Loucy (cell line): ENCODE data around the gene VPS51.
A peak's percentile ranks its signal among the peaks of the same experiment; 100 is the strongest.
"Not testable (repeated sequence)": the region's sequence is repeated elsewhere in the genome, so short reads cannot be mapped to it uniquely, and the experiment has no call there.

Experiments used
- H2AFZ ChIP-seq: fragments of 200-600 bp; sonication (generic); 2 replicates; pipeline ENCODE4 v1.6.0; 2016; ENCODE audit warnings: antibody characterized with exemption, mild to moderate bottlenecking, low read length, moderate library complexity
- H3F3A ChIP-seq: fragments of 200-600 bp; 2 replicates; pipeline ENCODE4 v1.6.0; 2016; ENCODE audit warnings: antibody characterized with exemption, low read depth, mild to moderate bottlenecking
- H3K27me3 ChIP-seq: fragments of 200-600 bp; sonication (generic); 2 replicates; pipeline ENCODE4 v1.6.1; 2014; ENCODE audit warnings: low read length, mild to moderate bottlenecking; ENCODE audit not compliant: insufficient read depth, poor library complexity, severe bottlenecking
- H3K36me3 ChIP-seq: fragments of 200-600 bp; sonication (generic); 2 replicates; pipeline ENCODE4 v1.6.1; 2016; ENCODE audit warnings: low read length; ENCODE audit not compliant: insufficient read depth
- H3K4me1 ChIP-seq: fragments of 200-600 bp; sonication (generic); 2 replicates; pipeline ENCODE4 v1.5.1; 2014; ENCODE audit warnings: low read length, mild to moderate bottlenecking; ENCODE audit not compliant: insufficient read depth, poor library complexity, severe bottlenecking
- H3K4me2 ChIP-seq: fragments of 200-600 bp; sonication (generic); 2 replicates; pipeline ENCODE4 v1.6.0; 2014; ENCODE audit warnings: antibody characterized with exemption, low read length, low read depth, mild to moderate bottlenecking; ENCODE audit not compliant: poor library complexity, severe bottlenecking
- H3K4me3 ChIP-seq: fragments of 200-600 bp; sonication (generic); 2 replicates; pipeline ENCODE4 v1.5.1; 2014; ENCODE audit warnings: low read length, mild to moderate bottlenecking, mixed read lengths; ENCODE audit not compliant: poor library complexity, severe bottlenecking
- H3K79me2 ChIP-seq: fragments of 200-600 bp; sonication (generic); 2 replicates; pipeline ENCODE4 v1.6.1; 2014; ENCODE audit warnings: low read length; ENCODE audit not compliant: insufficient read depth
- H3K9ac ChIP-seq: fragments of 200-600 bp; sonication (generic); 2 replicates; pipeline ENCODE4 v1.6.0; 2014; ENCODE audit warnings: mild to moderate bottlenecking, low read depth, low read length, moderate library complexity; ENCODE audit not compliant: poor library complexity, severe bottlenecking
- H3K9me2 ChIP-seq: fragments of 200-600 bp; sonication (generic); replicated peaks from 2 replicates; pipeline ENCODE4 v1.6.1; 2016; ENCODE audit warnings: low read depth, low read length, mixed read lengths
- H3K9me3 ChIP-seq: fragments of 200-600 bp; sonication (generic); 2 replicates; pipeline ENCODE4 v1.6.1; 2014; ENCODE audit warnings: mild to moderate bottlenecking, antibody characterized with exemption, low read length, low read depth; ENCODE audit not compliant: insufficient read depth
- H4K20me1 ChIP-seq: fragments of 200-600 bp; sonication (generic); 2 replicates; pipeline ENCODE4 v1.6.0; 2014; ENCODE audit warnings: antibody characterized with exemption, low read length, mild to moderate bottlenecking; ENCODE audit not compliant: insufficient read depth, poor library complexity, severe bottlenecking
- EZH2phosphoT487 ChIP-seq: fragments of 200-600 bp; IDR thresholded peaks from 2 replicates; pipeline ENCODE4 v1.6.1; 2018; ENCODE audit warnings: antibody characterized with exemption, mild to moderate bottlenecking, moderate library complexity, borderline replicate concordance
- TF ChIP-seq, protein P1 (sequence below): fragments of 200-600 bp; sonication (generic); conservative IDR thresholded peaks from 2 replicates; pipeline ENCODE4 v1.5.1; 2014; ENCODE audit warnings: mild to moderate bottlenecking, antibody characterized with exemption, low read length

VPS51 gene

DNA sequence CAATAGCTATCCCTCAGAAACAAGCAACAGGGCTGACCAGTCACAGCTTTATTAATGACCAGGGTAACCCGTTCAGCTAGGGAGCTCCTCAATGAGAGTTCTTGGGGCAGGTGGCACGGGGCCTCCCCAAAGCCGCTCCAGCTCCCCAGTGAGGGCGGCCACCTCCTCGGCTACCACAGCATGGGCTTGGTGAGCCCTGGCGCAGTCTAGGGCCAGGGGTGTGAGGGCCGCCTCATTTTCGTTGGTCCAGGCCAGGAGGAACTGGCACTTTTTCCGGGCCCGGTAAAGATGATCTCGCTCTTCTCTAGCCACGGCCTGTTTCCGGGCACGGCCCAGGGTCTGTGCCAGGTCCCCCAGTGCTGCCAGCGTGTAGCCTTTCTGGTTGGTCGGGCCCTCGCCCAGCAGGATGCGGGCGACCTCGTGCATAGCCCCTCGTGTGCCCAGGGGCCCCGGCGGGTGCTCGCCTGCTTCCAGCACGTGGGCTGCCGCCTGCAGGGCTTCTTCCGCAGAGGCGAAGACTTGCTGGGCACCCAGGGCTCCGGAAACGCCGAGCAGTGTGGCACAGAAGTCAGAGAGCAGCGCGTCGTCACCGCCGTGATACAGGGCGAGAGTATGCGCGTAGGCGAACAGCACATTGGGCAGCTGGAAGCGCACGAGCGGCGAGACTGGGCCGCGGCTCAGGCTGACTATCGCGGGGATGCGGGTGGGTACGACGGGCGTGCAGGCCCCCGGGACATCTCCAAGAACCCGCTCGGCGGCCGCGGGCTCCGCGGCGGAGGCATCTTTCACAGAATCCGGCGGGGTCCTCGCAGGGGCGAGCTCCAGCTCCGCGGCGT lies 20.6 kb downstream of the VPS51 start:
- Histone ChIP-seq H3K4me2 (peak overlapping the region; percentile 82), H3K9me3 (no peaks in the 10 kb centered on the region), H2AFZ (no peak overlapping the region), H3K9me2 (no peaks in the 10 kb centered on the region), H3K9ac (peak overlapping the region; percentile 80), H3K79me2 (peaks cover 43% of the 10 kb centered on the region), H3K4me1 (peaks cover 39% of the 10 kb centered on the region), H3F3A (peaks cover 4% of the 10 kb centered on the region), H3K36me3 (peaks cover 18% of the 10 kb centered on the region; the same call in 1 of the 2 replicates), H4K20me1 (peaks cover 22% of the 10 kb centered on the region), H3K27me3 (no peaks in the 10 kb centered on the region), H3K4me3 (peak overlapping the region; percentile 94)
- no peak for TF ChIP-seq EZH2phosphoT487
- TF ChIP-seq, protein P1, sequence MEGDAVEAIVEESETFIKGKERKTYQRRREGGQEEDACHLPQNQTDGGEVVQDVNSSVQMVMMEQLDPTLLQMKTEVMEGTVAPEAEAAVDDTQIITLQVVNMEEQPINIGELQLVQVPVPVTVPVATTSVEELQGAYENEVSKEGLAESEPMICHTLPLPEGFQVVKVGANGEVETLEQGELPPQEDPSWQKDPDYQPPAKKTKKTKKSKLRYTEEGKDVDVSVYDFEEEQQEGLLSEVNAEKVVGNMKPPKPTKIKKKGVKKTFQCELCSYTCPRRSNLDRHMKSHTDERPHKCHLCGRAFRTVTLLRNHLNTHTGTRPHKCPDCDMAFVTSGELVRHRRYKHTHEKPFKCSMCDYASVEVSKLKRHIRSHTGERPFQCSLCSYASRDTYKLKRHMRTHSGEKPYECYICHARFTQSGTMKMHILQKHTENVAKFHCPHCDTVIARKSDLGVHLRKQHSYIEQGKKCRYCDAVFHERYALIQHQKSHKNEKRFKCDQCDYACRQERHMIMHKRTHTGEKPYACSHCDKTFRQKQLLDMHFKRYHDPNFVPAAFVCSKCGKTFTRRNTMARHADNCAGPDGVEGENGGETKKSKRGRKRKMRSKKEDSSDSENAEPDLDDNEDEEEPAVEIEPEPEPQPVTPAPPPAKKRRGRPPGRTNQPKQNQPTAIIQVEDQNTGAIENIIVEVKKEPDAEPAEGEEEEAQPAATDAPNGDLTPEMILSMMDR = no peak

- H3K36me3 ChIP-seq = peaks cover 18% of the 10 kb centered on the region; the same call in 1 of the 2 replicates
- peaks cover 48% of the 10 kb centered on the region for H3K79me2 ChIP-seq
- peak within 1 kb of the TSS; percentile 14; the same call in 1 of the 2 replicates for H2AFZ ChIP-seq
- peaks cover 24% of the 10 kb centered on the region for H4K20me1 ChIP-seq
- no peaks in the 10 kb centered on the region for H3K9me3 ChIP-seq
- peak within 1 kb of the TSS; percentile 80 for H3K9ac ChIP-seq
- H3K4me3 ChIP-seq = peak within 1 kb of the TSS; percentile 94
- peaks cover 4% of the 10 kb centered on the region for H3F3A ChIP-seq
- peak within 1 kb of the TSS; percentile 82 for H3K4me2 ChIP-seq
- no peaks in the 10 kb centered on the region for H3K9me2 ChIP-seq
- no peaks in the 10 kb centered on the region for H3K27me3 ChIP-seq
- H3K4me1 ChIP-seq = peaks cover 32% of the 10 kb centered on the region
- no peak for TF ChIP-seq EZH2phosphoT487
- TF ChIP-seq, protein P1 = peak; percentile 89
These were observed 21.4 kb downstream of the VPS51 start, which contains the start of gene ZNHIT2 for GRCh38 chr11:65117206-65118096. Gene ZNHIT2, minus strand, starts transcription at chr11:65117701. Its CDS starts 48 bp downstream, at chr11:65117653.

DNA sequence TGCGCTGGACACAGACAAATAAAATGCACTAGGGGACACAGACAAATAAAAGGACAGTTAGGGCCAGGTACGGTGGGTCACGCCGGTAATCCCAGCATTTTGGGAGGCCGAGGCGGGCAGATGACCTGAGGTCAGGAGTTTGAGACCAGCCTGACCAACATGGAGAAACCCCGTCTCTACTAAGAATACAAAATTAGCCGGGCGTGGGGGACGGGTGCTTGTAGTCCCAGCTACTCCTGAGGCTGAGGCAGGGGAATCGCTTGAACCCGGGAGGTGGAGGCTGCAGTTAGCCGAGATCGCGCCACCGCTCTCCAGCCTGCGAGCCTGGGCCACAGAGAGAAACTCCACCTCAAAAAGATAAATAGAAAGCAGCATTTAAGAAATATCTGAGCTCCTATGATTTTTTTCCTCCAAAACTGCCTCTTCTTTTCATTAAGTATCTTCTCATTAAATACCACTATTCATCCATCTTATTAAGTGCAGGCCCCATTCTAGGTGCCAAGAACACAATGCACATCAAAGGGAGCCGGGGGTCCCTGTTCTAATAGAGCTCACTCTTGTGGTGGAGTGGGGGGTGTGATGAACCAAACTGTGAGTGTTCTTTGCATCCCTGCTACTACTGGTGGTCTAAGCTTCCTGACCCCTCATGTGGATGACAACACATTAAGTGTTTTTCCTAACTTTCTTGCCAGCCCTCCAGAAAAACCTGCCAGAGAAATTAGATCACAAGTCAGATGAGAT lies 22.3 kb downstream of the VPS51 start:
- no peaks in the 10 kb centered on the region for H3K27me3 ChIP-seq
- H3K4me2 ChIP-seq = no peak overlapping the region
- peaks cover 28% of the 10 kb centered on the region for H3K4me1 ChIP-seq
- H3K9ac ChIP-seq = no peak overlapping the region
- H3K9me2 ChIP-seq = no peaks in the 10 kb centered on the region
- TF ChIP-seq, protein P1 = no peak
- no peak for TF ChIP-seq EZH2phosphoT487
- no peaks in the 10 kb centered on the region for H3K9me3 ChIP-seq
- no peak overlapping the region for H3K4me3 ChIP-seq
- peaks cover 18% of the 10 kb centered on the region; the same call in 1 of the 2 replicates for H3K36me3 ChIP-seq
- H3K79me2 ChIP-seq = peaks cover 56% of the 10 kb centered on the region
- H2AFZ ChIP-seq = no peak overlapping the region
- peaks cover 24% of the 10 kb centered on the region for H4K20me1 ChIP-seq
- H3F3A ChIP-seq = peaks cover 4% of the 10 kb centered on the region

- H3K9ac ChIP-seq, H3K4me3 ChIP-seq, H3K27me3 ChIP-seq, H3K9me3 ChIP-seq, H3F3A ChIP-seq, H3K9me2 ChIP-seq, H3K4me2 ChIP-seq, H2AFZ ChIP-seq: not testable (repeated sequence)
- Histone ChIP-seq H4K20me1 (peaks cover 24% of the 10 kb centered on the region), H3K79me2 (peaks cover 63% of the 10 kb centered on the region), H3K36me3 (peaks cover 18% of the 10 kb centered on the region; the same call in 1 of the 2 replicates), H3K4me1 (peaks cover 31% of the 10 kb centered on the region)
These were observed 23.1 kb downstream of the VPS51 start for GRCh38 chr11:65118891-65119669.
